Astrocyte of the spinal cord (primary cell): Measurements from ENCODE around the gene SLC35D3.

Experiments used
- DNase-seq: peaks from one replicate; pipeline ENCODE4 v3.0.0; 2011; ENCODE audit warnings: low read depth, low spot score
- H3K4me3 ChIP-seq: 2 replicates; pipeline ENCODE4 v1.5.1; 2011; ENCODE audit warnings: low read depth, mild to moderate bottlenecking, low read length, moderate library complexity
- CTCF ChIP-seq: IDR thresholded peaks from 2 replicates; pipeline ENCODE4 v1.5.1; 2012; ENCODE audit warnings: low read depth, mild to moderate bottlenecking, low read length, inconsistent platforms
- in situ Hi-C: cut with HindIII; loops from 2 replicates; pipeline ENCODE4 v1.10.0; 2017; ENCODE audit warnings: low sequenced_read_pairs

The SLC35D3 gene

GRCh38 chr6:136962661-136963060, 40.6 kb downstream of the SLC35D3 start:
- in situ Hi-C loops = no loop called here
- no peak for TF ChIP-seq CTCF
- DNase-seq = no peak
- H3K4me3 ChIP-seq = no peak overlapping the region

GRCh38 chr6:136963259-136963658, 41.2 kb downstream of the SLC35D3 start:
- TF ChIP-seq CTCF = no peak
- in situ Hi-C loops = no loop called here
- no peak overlapping the region for H3K4me3 ChIP-seq
- no peak for DNase-seq

GRCh38 chr6:136964398-136964797, 42.3 kb downstream of the SLC35D3 start:
- no peak overlapping the region for H3K4me3 ChIP-seq
- TF ChIP-seq CTCF = no peak
- in situ Hi-C loops = no loop called here
- DNase-seq = no peak

DNA sequence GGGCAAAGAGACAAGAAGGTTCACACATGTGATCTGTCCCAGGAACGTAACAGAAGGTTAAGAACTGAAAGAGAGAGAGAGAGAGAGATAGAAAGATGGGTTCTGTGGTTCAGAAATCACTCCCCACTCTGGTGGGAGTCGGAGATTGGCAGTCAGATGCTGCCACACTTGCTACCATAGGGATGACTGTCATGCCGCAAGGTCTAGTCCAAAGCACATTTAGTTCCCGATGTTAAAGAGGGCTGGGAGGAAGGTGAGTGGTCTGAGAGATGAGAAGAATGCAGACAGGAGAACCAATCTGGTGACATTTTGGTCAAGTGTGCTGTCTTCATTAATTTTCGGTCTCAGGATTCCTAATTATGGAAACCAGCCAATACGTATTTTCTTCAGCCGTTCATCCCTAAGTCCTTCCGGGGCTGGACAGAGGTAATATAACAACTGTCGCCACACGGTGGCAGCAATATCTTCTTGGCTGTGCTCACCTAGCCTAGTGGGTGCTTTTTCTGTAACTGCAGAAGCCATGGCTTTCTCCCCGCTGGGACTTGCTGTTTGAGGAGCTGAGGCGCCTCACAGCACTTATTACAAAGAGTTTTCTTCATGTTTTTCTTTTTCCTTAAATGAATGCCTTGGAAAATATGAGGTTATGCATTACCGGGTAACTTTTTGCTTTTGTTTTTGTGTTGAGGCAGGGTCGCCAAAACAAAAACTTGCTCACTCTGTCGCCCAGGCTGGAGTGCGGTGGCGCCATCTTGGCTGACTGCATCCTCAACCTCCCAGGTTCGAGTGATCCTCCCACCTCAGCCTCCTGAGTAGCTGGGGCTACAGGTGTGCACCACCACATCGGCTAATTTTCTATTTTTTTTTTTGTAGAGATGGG, 46.0 kb downstream of the SLC35D3 start:
- in situ Hi-C loops = no loop called here

GRCh38 chr6:136968837-136969236, 46.7 kb downstream of the SLC35D3 start:
- in situ Hi-C loops = no loop called here
- TF ChIP-seq CTCF = no peak
- no peak overlapping the region for H3K4me3 ChIP-seq
- no peak for DNase-seq

More for the DNA sequence above, 46.0 kb downstream of the SLC35D3 start:
- TF ChIP-seq CTCF = peak; percentile 68
- DNase-seq = peak; percentile 70
- no peak overlapping the region for H3K4me3 ChIP-seq

DNA sequence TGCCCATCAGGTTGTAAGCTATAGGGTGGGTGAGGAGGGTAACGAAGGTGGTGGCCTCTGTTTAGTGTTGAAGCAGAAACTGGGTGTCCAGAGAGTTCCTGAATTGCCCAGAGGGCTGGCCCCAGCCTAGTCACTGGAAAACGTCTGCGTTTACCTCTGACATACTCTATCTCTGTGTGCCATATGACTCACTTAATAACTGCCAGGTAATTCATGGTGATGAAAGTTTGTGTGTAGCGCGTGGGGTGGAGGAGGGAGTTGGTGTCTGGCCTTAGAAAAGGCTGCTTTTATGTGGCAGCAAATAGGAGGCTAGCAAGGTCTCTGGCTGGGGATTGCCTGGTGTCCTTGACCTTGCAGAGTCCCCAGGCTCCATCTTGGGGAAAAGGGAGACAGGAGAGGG, 47.3 kb downstream of the SLC35D3 start:
- DNase-seq = no peak
- in situ Hi-C loops = no loop called here
- H3K4me3 ChIP-seq = no peak overlapping the region
- TF ChIP-seq CTCF = no peak
